CD4-positive, alpha-beta T cell treated with Interleukin-6 at 100 ng/mL for 8 hours (primary cell): ENCODE measurements around the gene OSGEPL1.
"Not testable (repeated sequence)": the region's sequence is repeated elsewhere in the genome, so short reads cannot be mapped to it uniquely, and the experiment has no call there.

Source experiments
- DNase-seq: peaks from one replicate; pipeline ENCODE4 v3.0.0-alpha.2; 2020; ENCODE audit warnings: mixed read lengths, low spot score

Gene OSGEPL1, protein sequence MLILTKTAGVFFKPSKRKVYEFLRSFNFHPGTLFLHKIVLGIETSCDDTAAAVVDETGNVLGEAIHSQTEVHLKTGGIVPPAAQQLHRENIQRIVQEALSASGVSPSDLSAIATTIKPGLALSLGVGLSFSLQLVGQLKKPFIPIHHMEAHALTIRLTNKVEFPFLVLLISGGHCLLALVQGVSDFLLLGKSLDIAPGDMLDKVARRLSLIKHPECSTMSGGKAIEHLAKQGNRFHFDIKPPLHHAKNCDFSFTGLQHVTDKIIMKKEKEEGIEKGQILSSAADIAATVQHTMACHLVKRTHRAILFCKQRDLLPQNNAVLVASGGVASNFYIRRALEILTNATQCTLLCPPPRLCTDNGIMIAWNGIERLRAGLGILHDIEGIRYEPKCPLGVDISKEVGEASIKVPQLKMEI

DNA sequence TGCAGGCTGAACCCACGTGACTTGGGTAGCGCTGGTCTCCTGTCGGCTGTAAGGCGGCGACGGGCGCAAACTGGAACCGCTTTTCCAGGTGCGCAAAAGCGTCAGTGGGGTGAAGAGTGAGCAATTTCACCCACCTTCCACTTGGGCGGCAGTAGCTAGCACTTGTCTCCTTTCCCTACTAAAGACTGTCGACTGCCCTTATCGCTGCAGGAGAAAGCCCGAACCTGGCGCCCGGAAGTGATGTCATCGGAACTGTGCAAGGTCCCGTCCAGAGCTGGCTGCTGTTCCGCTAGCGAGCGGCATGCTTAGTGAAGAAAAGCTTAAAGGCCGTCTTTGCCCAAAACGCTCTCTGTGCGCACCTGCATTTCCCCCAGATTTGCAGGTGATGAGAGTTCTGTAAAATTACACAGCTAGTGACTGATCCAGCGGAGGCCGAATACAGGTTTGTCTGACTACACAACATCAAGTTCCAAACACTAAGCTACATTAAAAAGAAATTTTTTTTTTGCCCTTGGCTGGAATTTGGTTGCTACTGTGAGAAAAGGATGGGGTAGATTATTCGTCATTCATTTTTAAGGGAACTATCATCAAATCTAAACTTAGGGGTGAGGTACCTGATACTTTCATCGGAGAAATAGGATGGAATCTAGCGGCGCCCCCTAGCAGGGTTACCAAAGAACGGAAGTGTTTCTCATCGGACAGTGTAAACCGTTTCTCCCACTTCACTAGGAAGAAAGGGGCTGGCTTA is at the start of gene OSGEPL1:
OSGEPL1 (minus strand) TSS at position 242 of the 748 bp plus-strand sequence. CDS start 1,152 bp downstream, outside the sequence.
- peak; percentile 91 for DNase-seq

DNA sequence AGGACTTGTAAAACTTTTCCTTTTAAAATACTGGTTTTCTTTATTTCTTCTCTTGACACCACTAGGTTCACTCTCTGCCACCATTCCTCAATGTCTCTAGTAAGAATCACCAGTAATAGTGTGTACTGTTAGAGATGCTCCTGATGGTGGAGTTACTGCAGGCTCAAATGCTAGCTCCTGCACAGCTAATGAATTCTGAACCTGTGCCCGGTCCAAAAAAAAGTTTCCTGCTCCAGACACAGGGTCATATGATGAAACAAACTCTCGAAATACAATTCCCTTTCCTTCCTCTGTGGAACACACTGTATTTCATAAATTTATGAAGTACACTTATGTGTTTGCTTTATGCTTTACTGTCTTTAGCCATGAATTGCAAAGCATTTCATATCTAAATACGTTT is 40.8 kb upstream of the OSGEPL1 start:
- DNase-seq = no peak

DNA sequence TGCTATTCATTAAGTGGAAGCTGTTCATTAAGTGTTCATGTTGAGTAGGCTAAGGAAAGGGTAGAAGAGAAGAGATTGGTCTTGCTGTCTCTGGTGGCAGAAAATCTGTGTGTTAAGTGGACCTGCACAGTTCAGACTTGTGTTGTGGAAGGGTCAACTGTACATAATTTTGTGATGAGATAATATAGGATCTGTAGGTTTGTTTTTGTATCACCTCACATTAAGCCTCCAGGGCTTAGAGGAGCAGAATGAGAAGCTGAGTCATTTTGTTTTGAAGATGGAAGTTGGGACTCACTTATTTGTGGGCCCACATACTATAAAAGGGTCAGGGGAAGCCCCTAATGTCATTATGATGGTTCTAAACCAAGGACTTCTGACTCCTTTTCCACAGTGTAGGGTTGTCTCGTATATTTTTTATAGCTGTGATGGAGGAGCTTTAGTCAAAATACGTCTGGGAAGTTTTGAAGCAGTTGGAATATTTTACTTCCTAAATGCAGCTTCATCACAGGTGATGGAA is 39.9 kb upstream of the OSGEPL1 start:
- DNase-seq = no peak

DNA sequence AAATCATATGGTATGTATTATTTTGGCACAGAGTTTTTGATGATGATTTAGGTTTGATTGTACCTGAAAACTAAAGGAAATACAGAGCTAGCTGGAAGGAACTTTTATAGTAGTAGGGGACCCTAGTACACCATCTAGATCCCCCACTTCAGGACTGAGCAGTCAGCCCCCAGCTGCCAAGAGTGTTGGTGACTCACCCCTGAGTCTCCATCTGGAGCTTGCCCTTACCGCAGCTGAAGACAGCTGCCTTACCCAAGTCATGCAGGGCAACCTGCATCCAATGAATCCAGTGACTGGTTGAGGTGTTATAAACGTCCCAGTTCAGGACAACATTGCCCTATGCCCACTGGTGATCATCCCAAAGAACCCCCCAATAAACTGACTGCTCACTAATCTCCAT is 36.9 kb upstream of the OSGEPL1 start:
- DNase-seq = no peak

DNA sequence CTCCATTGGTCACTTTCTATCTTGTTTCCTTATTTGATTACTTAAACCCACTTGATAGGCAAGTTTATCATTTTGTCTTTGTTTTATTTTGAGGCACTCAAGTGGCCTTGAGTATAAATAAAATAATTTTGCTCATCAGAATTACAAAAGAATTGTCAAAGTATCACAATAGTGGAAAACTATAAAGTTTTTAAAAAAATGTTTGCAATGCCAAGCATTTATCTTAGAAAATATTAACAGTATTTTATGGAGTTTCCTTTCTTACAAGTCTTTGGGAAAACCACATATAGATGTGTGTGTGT is 36.4 kb upstream of the OSGEPL1 start:
- DNase-seq = no peak

DNA sequence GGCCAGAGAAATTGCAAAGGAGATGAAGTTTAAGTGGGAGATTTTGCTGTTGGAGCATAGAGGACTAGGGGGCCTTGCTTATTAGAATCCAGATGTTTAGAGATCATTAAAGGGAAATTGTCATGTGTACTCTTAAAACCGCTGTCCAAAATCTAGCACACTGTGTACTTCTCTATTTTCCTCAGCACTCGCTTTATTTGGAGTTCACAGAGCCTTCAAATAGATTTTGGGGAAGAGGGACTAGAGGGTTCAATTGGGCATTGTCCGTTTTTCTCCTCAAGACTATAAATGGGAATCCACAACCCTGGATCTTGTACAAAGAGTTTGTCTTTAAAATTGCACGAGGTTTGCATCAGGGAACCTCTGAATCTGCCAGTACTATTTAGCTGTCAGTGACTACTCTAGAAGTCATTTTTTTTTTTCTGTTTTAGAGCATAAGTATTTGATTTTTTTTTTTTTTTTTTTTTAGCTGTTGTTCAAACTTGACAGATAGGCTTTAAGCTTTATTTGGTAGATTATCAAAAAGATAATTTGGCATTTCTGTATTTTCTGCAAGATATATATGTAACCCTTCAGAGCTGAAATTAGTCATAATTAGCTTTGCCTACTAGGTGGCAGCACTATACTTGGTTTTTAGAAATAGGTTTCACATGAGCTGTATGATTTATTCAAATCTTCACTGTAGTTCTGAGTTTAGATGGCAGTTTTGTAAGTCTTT is 35.9 kb upstream of the OSGEPL1 start:
- DNase-seq = no peak

DNA sequence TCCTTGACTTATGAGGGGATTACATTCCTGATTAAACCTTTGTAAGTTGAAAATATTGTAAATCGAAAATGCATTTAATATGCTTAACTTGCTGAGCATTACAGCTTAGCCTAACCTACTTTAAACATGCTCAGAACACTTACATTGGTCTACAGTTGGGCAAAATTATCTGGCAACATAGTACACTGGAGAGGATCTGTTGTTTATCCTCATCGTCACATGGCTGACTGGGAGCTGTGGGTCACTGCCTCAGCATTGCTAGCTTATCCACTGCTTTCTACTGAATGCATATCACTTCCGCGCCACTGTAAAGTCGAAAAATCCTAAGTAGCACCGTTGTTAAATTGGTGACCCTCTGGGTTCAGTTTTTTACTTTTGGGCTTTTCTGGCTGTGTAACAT is 35.3 kb upstream of the OSGEPL1 start:
- DNase-seq = no peak

DNA sequence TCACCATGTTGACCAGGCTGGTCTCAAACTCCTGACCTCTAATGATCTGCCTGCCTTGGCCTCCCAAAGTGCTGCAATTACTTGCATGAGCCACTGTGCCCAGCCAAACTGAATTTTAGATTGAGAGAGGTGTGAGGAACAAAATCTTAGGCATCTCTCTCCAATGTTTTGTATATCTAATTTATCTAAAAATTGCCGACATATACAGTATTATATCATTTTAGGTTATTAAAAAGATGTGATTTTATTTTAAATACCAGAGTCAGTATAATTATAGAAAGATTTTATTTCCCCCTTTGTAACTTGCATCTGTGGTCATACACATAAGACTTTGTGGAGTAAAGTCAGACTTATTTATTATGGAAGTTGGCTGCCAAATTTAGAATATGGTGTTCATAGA is 31.7 kb upstream of the OSGEPL1 start:
- DNase-seq = no peak

DNA sequence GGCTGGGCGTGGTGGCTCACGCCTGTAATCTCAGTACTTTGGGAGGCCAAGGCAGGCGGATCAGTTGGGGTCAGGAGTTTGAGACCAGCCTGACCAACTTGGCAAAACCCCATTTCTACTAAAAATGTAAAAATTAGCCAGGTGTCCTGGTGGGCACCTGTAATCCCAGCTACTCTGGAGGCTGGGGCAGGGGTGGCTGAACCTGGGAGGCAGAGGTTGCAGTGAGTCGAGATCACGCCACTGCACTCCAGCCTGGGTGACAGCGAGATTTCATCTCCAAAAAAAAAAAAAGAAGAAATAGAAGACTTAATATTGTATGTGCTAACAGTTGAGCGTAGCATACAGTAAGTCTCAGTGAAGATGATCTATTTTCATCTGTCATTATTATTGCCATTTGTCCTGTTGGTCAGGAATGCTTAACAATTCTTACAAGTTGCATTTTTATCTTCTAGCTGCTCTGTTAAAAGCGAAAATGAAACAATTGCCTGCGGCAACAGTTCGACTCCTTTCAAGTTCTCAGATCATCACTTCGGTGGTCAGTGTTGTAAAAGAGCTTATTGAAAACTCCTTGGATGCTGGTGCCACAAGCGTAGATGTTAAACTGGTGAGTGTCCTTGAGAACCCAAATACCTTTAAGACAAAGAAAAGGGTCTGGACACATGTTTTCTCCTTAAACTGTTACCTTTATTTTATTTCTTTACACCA is 28.9 kb upstream of the OSGEPL1 start:
- no peak for DNase-seq

DNA sequence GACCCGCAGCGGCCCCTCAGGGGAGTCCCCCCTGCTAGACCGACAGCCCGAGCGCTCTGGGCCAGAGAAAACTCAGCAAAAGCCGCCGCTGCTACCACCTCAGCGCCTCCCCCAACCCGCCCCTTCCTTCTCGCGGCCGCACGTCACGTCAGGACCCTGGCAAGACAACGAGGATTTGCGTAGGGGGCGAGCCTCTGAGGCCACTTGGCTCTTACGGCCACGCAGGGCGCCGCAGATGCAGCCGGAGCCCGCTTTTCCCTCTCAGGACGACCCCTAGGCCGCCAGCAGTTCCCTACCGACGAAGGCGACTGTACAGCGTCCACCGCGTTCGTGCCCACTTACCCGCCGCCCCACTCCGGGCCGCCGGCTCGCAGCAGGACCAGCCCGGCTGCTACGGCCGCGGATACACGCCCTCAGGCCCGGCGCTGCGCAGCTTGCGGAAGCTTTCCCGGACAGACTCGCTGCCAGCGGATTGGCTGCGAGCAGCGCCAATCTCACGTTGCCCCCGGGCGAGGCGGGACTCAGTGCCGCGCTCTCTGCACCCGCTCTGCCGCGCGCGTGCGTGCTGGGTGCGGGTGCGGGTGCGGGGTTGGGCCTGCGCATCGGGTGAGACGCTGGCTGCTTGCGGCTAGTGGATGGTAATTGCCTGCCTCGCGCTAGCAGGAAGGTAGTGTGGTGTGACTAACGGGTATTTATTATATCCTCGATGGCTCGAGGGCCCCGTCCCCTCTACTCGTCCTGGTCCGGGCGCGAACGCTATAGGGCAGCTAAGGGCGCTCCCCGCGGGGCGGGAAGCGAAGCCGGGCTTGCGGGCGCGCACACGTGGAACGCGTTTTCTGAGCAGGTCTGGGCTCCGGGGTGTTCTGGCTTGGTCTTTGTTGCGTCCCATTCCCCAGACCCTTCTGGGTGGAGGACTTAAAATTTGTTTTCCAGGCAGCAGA is 21.6 kb upstream of the OSGEPL1 start, which contains the start of the genes ORMDL1 and PMS1:
ORMDL1 (minus strand) TSS at position 413 of the 941 bp plus-strand sequence. CDS start 1,744 bp downstream, outside the sequence.
PMS1 (plus strand) TSS at position 524 of the 941 bp plus-strand sequence. CDS start 7,360 bp downstream, outside the sequence.
- DNase-seq = peak; percentile 93

DNA sequence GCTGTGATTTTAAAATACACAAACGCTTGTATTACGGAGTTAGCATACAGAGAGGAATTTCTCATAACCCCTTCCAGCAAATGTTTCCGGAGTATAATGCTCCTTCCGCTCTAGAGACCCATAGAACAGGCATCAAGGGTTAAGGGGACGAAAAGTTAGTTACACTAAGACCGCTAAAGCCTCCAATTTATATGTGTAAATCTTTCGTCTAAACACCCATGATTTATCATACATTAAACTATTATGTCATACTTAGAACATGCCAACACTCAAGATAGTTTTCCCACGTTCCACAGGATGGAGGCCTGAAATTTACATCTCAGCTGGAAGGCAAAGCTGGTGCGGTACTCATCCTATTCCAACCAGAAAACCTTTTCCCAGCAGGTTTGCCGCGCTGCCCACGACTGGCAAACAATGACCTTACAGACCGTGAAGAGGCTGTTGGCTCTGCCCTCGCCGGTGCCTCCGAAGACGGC is 20.9 kb upstream of the OSGEPL1 start:
- DNase-seq = peak; percentile 23

DNA sequence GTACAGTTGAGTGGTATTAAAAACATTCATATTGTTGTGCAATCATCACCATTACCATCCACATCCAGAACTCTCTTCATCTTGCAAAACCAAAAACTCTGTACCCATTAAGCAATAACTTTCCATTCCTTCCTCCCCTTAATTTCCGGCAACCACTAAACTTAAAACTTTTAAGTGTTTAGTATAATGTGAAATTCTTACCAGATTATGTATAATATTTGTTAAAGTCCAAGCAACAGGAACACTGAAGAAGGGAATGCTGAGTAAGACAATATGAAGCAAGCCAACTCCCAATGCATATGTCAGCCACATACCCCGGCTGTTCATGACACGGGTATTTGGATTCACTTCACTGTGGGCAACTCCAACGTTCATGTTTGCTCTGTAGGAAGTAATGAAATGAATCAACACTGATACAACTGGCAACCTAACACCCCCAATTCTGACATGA is 19.7 kb upstream of the OSGEPL1 start:
- DNase-seq = no peak

DNA sequence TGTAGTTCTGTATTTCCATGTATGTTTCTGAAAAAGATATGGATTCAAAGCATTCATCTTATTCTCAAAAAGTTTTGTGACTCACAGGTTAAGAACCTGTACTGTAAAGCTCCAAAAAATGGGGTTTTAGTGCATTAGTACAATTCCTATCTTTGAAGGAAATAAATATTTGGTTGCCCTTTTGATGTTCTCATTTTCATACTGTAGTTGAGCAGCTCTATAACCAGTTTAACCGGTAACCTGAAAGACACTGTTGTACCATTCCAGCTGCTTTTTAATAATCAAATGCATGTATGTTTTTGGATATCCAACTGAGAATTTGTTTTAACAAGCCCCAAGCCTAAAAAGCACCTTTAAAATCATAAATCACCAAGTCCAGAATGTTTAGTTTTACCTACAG is 9.6 kb upstream of the OSGEPL1 start:
- no peak for DNase-seq

DNA sequence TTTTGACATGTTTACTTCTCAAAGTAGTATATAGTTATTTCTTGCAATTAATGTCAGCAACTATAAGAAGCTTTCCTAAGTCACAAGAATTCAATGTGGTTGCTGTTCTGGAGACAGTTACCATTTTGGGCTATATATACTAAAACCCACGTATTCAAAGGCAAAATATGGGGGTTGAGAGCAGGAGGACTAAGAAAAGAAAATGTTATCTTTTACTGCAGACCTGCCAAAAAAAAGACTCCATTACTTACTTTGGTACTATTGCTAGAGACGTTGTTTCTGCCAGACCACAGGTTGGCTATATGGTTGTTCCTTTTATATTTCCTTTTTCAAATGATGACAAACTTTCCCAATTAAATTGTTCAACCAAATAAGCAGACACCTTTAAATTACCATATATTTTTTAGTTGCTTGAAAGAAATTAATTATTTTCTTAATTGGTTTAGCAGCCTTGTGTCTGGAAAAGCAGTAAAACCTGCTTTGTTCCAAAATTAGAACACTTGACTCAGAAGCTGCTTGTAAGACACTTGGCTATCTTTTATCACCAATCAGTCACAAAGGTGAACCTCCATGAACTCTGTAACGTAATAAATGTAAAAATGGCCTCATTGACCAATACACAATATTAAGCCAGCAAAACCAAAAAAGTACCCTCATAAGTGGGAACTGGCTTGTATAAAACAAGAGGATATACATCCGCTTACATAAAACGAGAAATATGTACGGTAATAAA is 8.2 kb upstream of the OSGEPL1 start:
- DNase-seq = no peak

DNA sequence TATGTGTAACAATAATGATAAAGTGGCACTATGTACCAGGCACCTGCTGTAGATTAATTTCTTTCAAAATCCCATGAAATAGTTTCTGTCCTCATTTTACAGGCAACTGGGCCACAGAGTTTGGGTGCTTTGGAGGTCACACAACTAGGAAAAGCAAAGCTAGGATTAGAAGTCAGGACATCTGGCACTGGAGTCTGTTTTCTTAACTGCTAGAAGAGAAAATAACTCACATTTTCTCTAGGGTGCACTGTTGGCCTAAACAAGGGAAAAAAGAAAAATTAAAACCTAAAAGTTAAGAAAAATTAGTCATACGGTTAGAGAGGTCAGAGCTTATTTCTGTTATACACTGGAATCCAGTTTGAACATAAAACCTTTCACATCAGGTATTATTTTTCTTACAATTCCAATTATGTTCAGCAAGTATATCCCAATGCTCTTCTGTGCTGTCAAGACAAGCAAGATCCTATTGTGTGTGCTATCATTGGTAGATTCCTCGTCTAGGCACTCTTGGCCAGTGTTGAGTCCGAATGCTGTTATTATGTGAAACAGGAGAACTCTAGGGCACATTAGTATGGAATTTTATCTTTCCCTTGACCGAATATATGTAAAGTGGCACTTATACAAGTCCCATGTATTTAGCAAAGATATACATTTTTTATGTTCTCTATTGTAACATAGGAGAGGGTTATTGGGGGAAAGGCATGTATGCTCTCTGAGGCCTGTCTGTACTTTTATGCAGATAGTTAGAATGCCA is 1.5 kb upstream of the OSGEPL1 start:
- no peak for DNase-seq

DNA sequence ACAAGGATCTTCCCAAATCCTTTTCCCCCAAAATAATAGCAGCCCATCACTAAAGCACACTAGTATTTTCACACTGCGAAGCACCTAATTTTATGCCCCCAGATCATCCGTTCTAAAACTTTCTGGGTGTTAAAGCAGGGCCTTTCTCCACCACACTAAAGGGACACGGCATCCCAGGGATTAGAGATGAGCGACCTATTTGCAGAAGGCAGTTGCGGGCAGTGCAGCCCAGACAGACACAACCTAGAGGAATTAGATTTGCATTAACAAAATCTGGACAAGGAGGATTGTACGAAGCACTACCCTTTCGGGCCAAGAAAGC is 402 bp downstream of the OSGEPL1 start:
- no peak for DNase-seq

DNA sequence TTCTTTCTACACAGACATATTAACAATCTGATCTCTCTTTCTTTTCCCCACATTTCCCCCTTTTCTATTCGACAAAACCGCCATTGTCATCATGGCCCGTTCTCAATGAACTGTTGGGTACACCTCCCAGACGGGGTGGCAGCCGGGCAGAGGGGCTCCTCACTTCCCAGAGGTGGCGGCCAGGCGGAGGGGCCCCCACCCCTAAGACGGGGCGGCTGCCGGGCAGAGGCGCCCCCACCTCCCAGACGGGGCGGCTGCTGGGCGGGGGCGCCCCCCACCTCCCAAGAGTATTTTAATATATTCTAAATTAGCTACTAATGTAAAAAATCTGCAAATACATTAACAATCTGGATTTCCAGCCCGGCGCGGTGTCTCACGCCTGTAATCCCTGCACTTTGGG is 2.4 kb downstream of the OSGEPL1 start:
- not testable (repeated sequence) for DNase-seq

DNA sequence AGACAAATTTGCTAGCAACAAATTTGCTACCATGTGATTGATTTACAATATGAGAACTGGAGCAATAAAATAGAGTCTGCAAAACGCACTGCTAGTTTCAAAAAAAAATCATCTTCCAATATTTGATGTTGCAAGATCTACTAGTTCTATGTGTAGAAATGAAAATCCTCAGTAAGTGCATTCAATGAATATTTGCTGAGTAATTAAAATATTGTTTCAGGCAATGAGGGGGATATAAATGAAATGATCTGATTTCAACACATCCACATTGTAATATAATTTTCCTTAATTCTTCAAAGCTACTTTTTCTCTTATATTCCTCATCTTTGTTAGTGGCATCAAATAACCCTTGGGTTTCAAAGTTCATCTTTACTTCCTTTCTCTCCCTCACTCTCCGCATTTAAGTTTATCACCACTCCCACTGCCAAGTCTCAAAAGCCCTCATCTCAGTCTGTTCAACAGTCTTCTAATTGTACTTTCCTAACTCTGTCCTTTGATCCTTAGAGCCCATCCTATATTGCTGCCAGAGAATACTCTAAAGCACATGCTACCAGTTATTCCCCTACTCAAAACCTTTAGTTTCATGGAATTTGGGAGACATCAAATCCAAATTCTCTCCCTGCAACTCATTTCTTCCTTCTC is 6.2 kb downstream of the OSGEPL1 start:
- DNase-seq = no peak
